ENCODE results near the gene TMEM219. TPM values are rescaled to one million over a fixed set of nuclear protein-coding genes. Genes with fewer than 3 reads are reported as not detected.

Gene TMEM219
- total RNA-seq, 6 experiments from 2014 or later: 49.9 to 75.9 (median 57.1) TPM

- no peak overlapping the region for H3K27ac ChIP-seq
- no peak overlapping the region for H3K4me3 ChIP-seq
- no peaks in the 10 kb centered on the region for H3K9me3 ChIP-seq
- no peaks in the 10 kb centered on the region for H3K4me1 ChIP-seq
- H3K27me3 ChIP-seq: no peaks in the 10 kb centered on the region
- intact Hi-C loops (cut with DNase I): no loop called here
- TF ChIP-seq POLR2A (IDR thresholded peaks at IDR 0.05) (no peak), CTCF (IDR thresholded peaks at IDR 0.05) (no peak)
- 82% methylated on average over 1 of the region's 1 CpG for WGBS (ENCODE audit: insufficient coverage, low coverage, low lambda C conversion rate, missing lambda C conversion rate)
- DNase-seq (no peak), ATAC-seq (no peak)
- peaks cover 0 to 24% (median 0%) of the 10 kb centered on the region in 4 donors for H3K36me3 ChIP-seq
Observed at GRCh38 chr16:29916979-29917378, 44.9 kb upstream of the TMEM219 start.

- WGBS (ENCODE audit: insufficient coverage, low coverage, low lambda C conversion rate, missing lambda C conversion rate): 80% methylated on average over 6 of the region's 6 CpGs
Observed at GRCh38 chr16:29920288-29921033, 41.4 kb upstream of the TMEM219 start.

GRCh38 chr16:29921034-29921385 is 40.9 kb upstream of the TMEM219 start:
- ATAC-seq (no peak), DNase-seq (no peak)
- Histone ChIP-seq H3K36me3 (peaks cover 0 to 34% (median 0%) of the 10 kb centered on the region in 4 donors), H3K9me3 (no peaks in the 10 kb centered on the region), H3K4me1 (peaks cover 0 to 12% (median 0%) of the 10 kb centered on the region in 4 donors), H3K27me3 (no peaks in the 10 kb centered on the region), H3K27ac (no peak overlapping the region), H3K4me3 (no peak overlapping the region)
- intact Hi-C loops (cut with DNase I): no loop called here
- 94% methylated on average over 3 of the region's 3 CpGs for WGBS (ENCODE audit: insufficient coverage, low coverage, low lambda C conversion rate, missing lambda C conversion rate)
- TF ChIP-seq POLR2A (IDR thresholded peaks at IDR 0.05): no peak
- no peak for TF ChIP-seq CTCF (IDR thresholded peaks at IDR 0.05)

More at GRCh38 chr16:29920288-29921033, 41.4 kb upstream of the TMEM219 start:
- H3K9me3 ChIP-seq: no peaks in the 10 kb centered on the region
- intact Hi-C loops (cut with DNase I): no loop called here
- peaks cover 0 to 12% (median 0%) of the 10 kb centered on the region in 4 donors for H3K4me1 ChIP-seq
- no peak for TF ChIP-seq CTCF (IDR thresholded peaks at IDR 0.05)
- no peak for TF ChIP-seq POLR2A (IDR thresholded peaks at IDR 0.05)
- H3K27me3 ChIP-seq: no peaks in the 10 kb centered on the region
- DNase-seq (no peak), ATAC-seq (no peak)
- H3K36me3 ChIP-seq: peaks cover 0 to 34% (median 0%) of the 10 kb centered on the region in 4 donors
- no peak overlapping the region for H3K4me3 ChIP-seq
- H3K27ac ChIP-seq: no peak overlapping the region

- H3K4me3 ChIP-seq: no peak overlapping the region
- no peaks in the 10 kb centered on the region for H3K27me3 ChIP-seq
- ATAC-seq (no peak), DNase-seq (no peak)
- peaks cover 0 to 34% (median 0%) of the 10 kb centered on the region in 4 donors for H3K36me3 ChIP-seq
- intact Hi-C loops (cut with DNase I): no loop called here
- 63% methylated on average over 2 of the region's 2 CpGs for WGBS (ENCODE audit: insufficient coverage, low coverage, low lambda C conversion rate, missing lambda C conversion rate)
- H3K9me3 ChIP-seq: no peaks in the 10 kb centered on the region
- peaks cover 0 to 17% (median 2%) of the 10 kb centered on the region in 4 donors for H3K4me1 ChIP-seq
- TF ChIP-seq POLR2A (IDR thresholded peaks at IDR 0.05): no peak
- no peak for TF ChIP-seq CTCF (IDR thresholded peaks at IDR 0.05)
- no peak overlapping the region for H3K27ac ChIP-seq
Observed at GRCh38 chr16:29922326-29922725, 39.6 kb upstream of the TMEM219 start.

Measured in right lobe of liver (tissue), 6 donors.